Neural progenitor cell (in vitro differentiated cells): Measurements from ENCODE around the gene NBEAL2. TPM values are rescaled to one million over a fixed set of nuclear protein-coding genes. Genes with fewer than 3 reads are reported as not detected.

Experiments
- DNase-seq: peaks from one replicate; pipeline ENCODE4 v3.0.0-alpha.2; 2016; ENCODE audit warnings: low spot score
- H2AFZ ChIP-seq: fragments of 200-600 bp; sonication (generic); replicated peaks from 2 replicates; pipeline ENCODE4 v1.6.1; 2016; ENCODE audit warnings: antibody characterized with exemption
- H3F3A ChIP-seq: fragments of 200-600 bp; sonication (generic); 2 replicates; pipeline ENCODE4 v1.6.1; 2016; ENCODE audit warnings: antibody characterized with exemption, low read depth
- H3K27ac ChIP-seq: fragments of 200-600 bp; sonication (generic); 2 replicates; pipeline ENCODE4 v1.5.1; 2016; ENCODE audit warnings: mild to moderate bottlenecking
- H3K27me3 ChIP-seq: fragments of 200-600 bp; sonication (generic); 2 replicates; pipeline ENCODE4 v1.6.1; 2016; ENCODE audit warnings: mild to moderate bottlenecking, moderate library complexity
- H3K36me3 ChIP-seq: fragments of 200-600 bp; sonication (generic); 2 replicates; pipeline ENCODE4 v1.5.1; 2016
- H3K4me1 ChIP-seq: fragments of 200-600 bp; sonication (generic); 2 replicates; pipeline ENCODE4 v1.6.1; 2016; ENCODE audit warnings: mixed run types
- H3K4me2 ChIP-seq: fragments of 200-600 bp; sonication (generic); 2 replicates; pipeline ENCODE4 v1.6.1; 2016
- H3K4me3 ChIP-seq: fragments of 200-600 bp; sonication (generic); 2 replicates; pipeline ENCODE4 v1.5.1; 2016
- H3K79me2 ChIP-seq: fragments of 200-600 bp; sonication (generic); 2 replicates; pipeline ENCODE4 v1.6.1; 2016; ENCODE audit warnings: low read depth
- H3K9ac ChIP-seq: fragments of 200-600 bp; sonication (generic); 2 replicates; pipeline ENCODE4 v1.6.1; 2016
- H3K9me3 ChIP-seq: fragments of 200-600 bp; sonication (generic); 2 replicates; pipeline ENCODE4 v1.5.1; 2016; ENCODE audit warnings: low read depth
- H4K20me1 ChIP-seq: fragments of 200-600 bp; sonication (generic); 2 replicates; pipeline ENCODE4 v1.6.1; 2016; ENCODE audit warnings: low read depth
- H3K27ac Mint-ChIP-seq: 3 replicates; pipeline ENCODE4 v1.8.0; 2021; ENCODE audit warnings: mixed read lengths
- H3K27me3 Mint-ChIP-seq: 2 replicates; pipeline ENCODE4 v1.8.0; 2022; ENCODE audit warnings: low read depth, mild to moderate bottlenecking, inconsistent platforms, moderate library complexity, mixed read lengths; ENCODE audit not compliant: insufficient read depth
- H3K36me3 Mint-ChIP-seq: 3 replicates; pipeline ENCODE4 v1.8.0; 2021; ENCODE audit warnings: mixed read lengths
- H3K4me1 Mint-ChIP-seq: 3 replicates; pipeline ENCODE4 v1.8.0; 2021; ENCODE audit warnings: mixed read lengths
- H3K4me3 Mint-ChIP-seq: 3 replicates; pipeline ENCODE4 v1.8.0; 2021; ENCODE audit warnings: mild to moderate bottlenecking, moderate library complexity, mixed read lengths
- H3K9me3 Mint-ChIP-seq: 3 replicates; pipeline ENCODE4 v1.8.0; 2020; ENCODE audit warnings: mixed read lengths
- EZH2 ChIP-seq: fragments of 200-600 bp; sonication (generic); IDR thresholded peaks from 2 replicates; pipeline ENCODE4 v1.6.1; 2017; ENCODE audit warnings: antibody characterized with exemption, mild to moderate bottlenecking, moderate library complexity
- EZH2phosphoT487 ChIP-seq: fragments of 200-600 bp; sonication (generic); IDR thresholded peaks from 2 replicates; pipeline ENCODE4 v1.6.1; 2017; ENCODE audit warnings: antibody characterized with exemption
- total RNA-seq: library from RNA; depleted of rRNA; stranded (reverse); fragments of >200 nt; gene quantifications from 2 replicates; pipeline ENCODE4 v1.2.3, GENCODE V29; 2015; ENCODE audit warnings: low replicate concordance
- TF ChIP-seq, protein P1 (sequence below): fragments of 200-600 bp; sonication (generic); IDR thresholded peaks from 2 replicates; pipeline ENCODE4 v1.5.1; 2017; ENCODE audit warnings: antibody characterized with exemption, mild to moderate bottlenecking

The NBEAL2 gene
- total RNA-seq, 1 donor from 2014 or later: 6.3 TPM

DNA sequence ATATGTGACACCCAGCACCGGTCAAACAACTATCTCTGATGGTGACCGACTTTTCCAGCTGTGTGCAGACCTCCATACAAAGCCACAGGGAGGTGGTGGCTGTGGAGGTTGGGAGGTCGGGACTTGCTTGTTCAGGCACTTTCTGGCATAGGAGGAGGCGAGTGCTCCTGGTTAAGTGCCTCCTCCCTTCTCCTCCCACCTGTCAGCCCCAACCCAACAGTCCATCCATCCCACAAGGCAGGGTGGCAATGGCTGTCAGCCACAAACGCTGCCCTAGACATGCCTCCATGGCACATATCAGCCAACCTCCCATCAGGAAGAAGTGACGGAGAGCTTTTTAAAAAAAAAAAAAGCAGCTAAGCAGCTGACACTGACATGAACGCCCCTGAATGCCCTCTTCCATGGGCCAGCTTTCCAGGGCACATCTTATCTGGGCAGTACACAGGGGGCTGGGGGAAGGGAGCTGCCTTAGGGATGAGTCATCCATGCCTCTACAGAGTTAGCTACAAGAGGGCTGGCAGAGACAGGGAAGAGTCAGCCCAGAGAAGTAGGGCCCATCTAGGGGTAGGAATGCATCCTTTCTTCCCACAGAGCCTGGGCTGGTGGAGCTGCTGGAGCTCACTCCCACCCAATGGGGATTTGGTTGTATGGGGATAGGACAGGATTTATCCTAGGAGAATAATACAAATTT is 44.2 kb upstream of the NBEAL2 start:
- no peak overlapping the region for H3K4me3 Mint-ChIP-seq
- no peaks in the 10 kb centered on the region for H3K36me3 ChIP-seq
- H3K79me2 ChIP-seq: peaks cover 59% of the 10 kb centered on the region
- peaks cover 65% of the 10 kb centered on the region for H4K20me1 ChIP-seq
- peaks cover 27% of the 10 kb centered on the region for H3K4me1 Mint-ChIP-seq
- no peak overlapping the region for H3K4me3 ChIP-seq
- H3K36me3 Mint-ChIP-seq: peaks cover 22% of the 10 kb centered on the region
- H3K27me3 ChIP-seq: no peaks in the 10 kb centered on the region
- H3K27me3 Mint-ChIP-seq: no peaks in the 10 kb centered on the region
- H3K27ac Mint-ChIP-seq: peak overlapping the region; percentile 46
- H3K4me2 ChIP-seq: no peak overlapping the region
- H3K9me3 Mint-ChIP-seq: no peaks in the 10 kb centered on the region
- no peak overlapping the region for H3K27ac ChIP-seq
- H3K9me3 ChIP-seq: no peaks in the 10 kb centered on the region
- DNase-seq: peak; percentile 59
- H3K9ac ChIP-seq: no peak overlapping the region
- no peak overlapping the region for H2AFZ ChIP-seq
- H3F3A ChIP-seq: no peaks in the 10 kb centered on the region
- TF ChIP-seq, protein P1, sequence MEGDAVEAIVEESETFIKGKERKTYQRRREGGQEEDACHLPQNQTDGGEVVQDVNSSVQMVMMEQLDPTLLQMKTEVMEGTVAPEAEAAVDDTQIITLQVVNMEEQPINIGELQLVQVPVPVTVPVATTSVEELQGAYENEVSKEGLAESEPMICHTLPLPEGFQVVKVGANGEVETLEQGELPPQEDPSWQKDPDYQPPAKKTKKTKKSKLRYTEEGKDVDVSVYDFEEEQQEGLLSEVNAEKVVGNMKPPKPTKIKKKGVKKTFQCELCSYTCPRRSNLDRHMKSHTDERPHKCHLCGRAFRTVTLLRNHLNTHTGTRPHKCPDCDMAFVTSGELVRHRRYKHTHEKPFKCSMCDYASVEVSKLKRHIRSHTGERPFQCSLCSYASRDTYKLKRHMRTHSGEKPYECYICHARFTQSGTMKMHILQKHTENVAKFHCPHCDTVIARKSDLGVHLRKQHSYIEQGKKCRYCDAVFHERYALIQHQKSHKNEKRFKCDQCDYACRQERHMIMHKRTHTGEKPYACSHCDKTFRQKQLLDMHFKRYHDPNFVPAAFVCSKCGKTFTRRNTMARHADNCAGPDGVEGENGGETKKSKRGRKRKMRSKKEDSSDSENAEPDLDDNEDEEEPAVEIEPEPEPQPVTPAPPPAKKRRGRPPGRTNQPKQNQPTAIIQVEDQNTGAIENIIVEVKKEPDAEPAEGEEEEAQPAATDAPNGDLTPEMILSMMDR: peak; percentile 28
- TF ChIP-seq EZH2phosphoT487: no peak
- peaks cover 7% of the 10 kb centered on the region for H3K4me1 ChIP-seq

DNA sequence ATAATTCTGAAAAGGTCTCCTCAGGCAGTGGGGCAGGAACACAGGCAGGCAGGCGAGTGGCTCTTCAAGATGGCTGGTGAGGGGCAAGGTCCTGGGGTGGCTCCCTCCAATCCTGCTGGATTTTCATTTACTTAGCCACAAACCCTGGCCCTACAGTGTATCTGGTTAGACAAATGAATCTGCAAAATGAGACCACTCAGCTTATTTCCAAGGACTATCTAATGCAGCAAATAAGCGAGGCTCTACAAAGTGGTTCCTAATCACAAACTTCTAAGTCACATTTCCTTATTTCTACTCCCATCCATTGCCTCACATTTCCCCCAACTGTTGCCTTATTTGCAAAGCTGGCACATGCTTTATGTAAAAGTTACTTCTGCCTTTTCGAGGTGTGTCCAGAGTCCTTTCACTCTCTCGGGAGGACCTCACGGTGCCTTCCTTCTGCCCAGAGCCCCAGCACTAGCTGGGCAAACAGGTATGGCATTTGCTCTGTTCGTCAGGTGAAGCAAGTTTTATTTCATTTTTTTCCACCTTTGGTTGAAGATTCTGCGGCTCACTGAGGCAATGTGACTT is 43.4 kb upstream of the NBEAL2 start:
- Histone ChIP-seq H3K9ac (no peak overlapping the region), H3K9me3 (no peaks in the 10 kb centered on the region), H3K4me2 (no peak overlapping the region), H3K36me3 (no peaks in the 10 kb centered on the region), H3K27me3 (no peaks in the 10 kb centered on the region), H3K79me2 (peaks cover 59% of the 10 kb centered on the region), H3F3A (no peaks in the 10 kb centered on the region), H2AFZ (no peak overlapping the region), H3K4me1 (peaks cover 3% of the 10 kb centered on the region), H3K4me3 (no peak overlapping the region), H3K27ac (no peak overlapping the region), H4K20me1 (peaks cover 59% of the 10 kb centered on the region)
- TF ChIP-seq, protein P1: no peak
- TF ChIP-seq EZH2phosphoT487 (no peak), EZH2 (no peak)
- Mint-ChIP-seq H3K9me3 (no peaks in the 10 kb centered on the region), H3K36me3 (peaks cover 23% of the 10 kb centered on the region), H3K27me3 (no peaks in the 10 kb centered on the region), H3K4me1 (peaks cover 21% of the 10 kb centered on the region), H3K27ac (peak overlapping the region; percentile 46), H3K4me3 (no peak overlapping the region)
- no peak for DNase-seq

DNA sequence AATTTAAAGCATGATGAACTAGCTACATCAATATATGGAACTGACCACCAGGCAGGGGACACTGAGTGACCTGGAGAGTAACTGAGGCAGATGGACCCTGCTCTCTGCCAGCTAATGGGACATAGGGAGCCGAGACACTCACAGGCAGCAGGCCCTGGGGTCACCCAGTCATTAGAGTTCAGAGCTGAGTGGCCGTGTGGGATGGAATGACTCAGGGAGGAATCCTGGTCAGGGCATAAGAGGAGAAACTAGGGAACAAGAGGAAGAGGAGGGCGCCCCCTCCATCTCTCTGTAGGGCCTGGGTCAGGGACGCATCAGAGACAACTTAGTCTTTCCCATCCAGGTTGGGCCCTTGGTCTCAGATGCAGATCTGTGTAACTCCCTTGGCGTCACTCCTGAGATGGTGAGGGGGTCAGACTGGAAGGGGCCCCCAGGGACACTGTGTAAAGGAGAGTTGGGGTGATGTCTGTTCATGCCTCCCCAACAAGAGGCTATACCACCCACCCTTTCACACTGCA is 42.7 kb upstream of the NBEAL2 start:
- Histone ChIP-seq H3K9me3 (no peaks in the 10 kb centered on the region), H4K20me1 (peaks cover 57% of the 10 kb centered on the region), H3F3A (no peaks in the 10 kb centered on the region), H3K4me1 (no peaks in the 10 kb centered on the region), H2AFZ (no peak overlapping the region), H3K27ac (no peak overlapping the region), H3K36me3 (no peaks in the 10 kb centered on the region), H3K4me2 (no peak overlapping the region), H3K9ac (no peak overlapping the region), H3K79me2 (peaks cover 53% of the 10 kb centered on the region), H3K27me3 (no peaks in the 10 kb centered on the region), H3K4me3 (no peak overlapping the region)
- Mint-ChIP-seq H3K4me1 (peaks cover 20% of the 10 kb centered on the region), H3K27me3 (no peaks in the 10 kb centered on the region), H3K4me3 (no peak overlapping the region), H3K36me3 (peaks cover 23% of the 10 kb centered on the region), H3K9me3 (no peaks in the 10 kb centered on the region), H3K27ac (peak overlapping the region; percentile 27)
- no peak for DNase-seq
- TF ChIP-seq EZH2phosphoT487 (no peak), EZH2 (no peak)
- TF ChIP-seq, protein P1: no peak
